Measurements from ENCODE around the gene TNFAIP2. TPM values are rescaled to one million over a fixed set of nuclear protein-coding genes. Genes with fewer than 3 reads are reported as not detected.

Gene TNFAIP2
- total RNA-seq, 1 experiment from 2014 or later = 8.1 TPM

- H3K9me3 Mint-ChIP-seq (ENCODE audit: unreplicated experiment) = no peaks in the 10 kb centered on the region
- H3K9me3 ChIP-seq = peaks cover 31% of the 10 kb centered on the region
- DNase-seq = no peak
- intact Hi-C loops (cut with micrococcal nuclease; ENCODE audit: unreplicated experiment) = no loop called here
- no TSS peak for BruUV-seq (replicated peaks)
- H3K27ac Mint-ChIP-seq (ENCODE audit: unreplicated experiment) = no peak overlapping the region
- POLR2A ChIA-PET = no interaction called here
- H3K27me3 Mint-ChIP-seq (ENCODE audit: insufficient read depth, unreplicated experiment) = no peaks in the 10 kb centered on the region
- no peaks in the 10 kb centered on the region for H3K27me3 ChIP-seq (replicated peaks; ENCODE audit: control insufficient read depth, insufficient read depth, low read length)
- H3K36me3 Mint-ChIP-seq (ENCODE audit: insufficient read depth, unreplicated experiment) = peaks cover 11% of the 10 kb centered on the region
- no peak for TF ChIP-seq CTCF (IDR thresholded peaks at IDR 0.05; ENCODE audit: insufficient read depth in 1 of 2, low read depth in 1 of 2, low read length in 1 of 2, severe bottlenecking in 1 of 2, unreplicated experiment in 1 of 2)
- H3K4me3 Mint-ChIP-seq (ENCODE audit: unreplicated experiment) = no peak overlapping the region
- H3K36me3 ChIP-seq (ENCODE audit: control insufficient read depth, insufficient read depth, low read length) = no peaks in the 10 kb centered on the region
- CTCF ChIA-PET = no interaction called here
- H3K4me1 ChIP-seq = peaks cover 14% of the 10 kb centered on the region
- H3K4me3 ChIP-seq (ENCODE audit: low read depth, low read length) = no peak overlapping the region
- H3K4me1 Mint-ChIP-seq (ENCODE audit: low read depth, unreplicated experiment) = peaks cover 3% of the 10 kb centered on the region
Measured at GRCh38 chr14:103163199-103163598, 39.9 kb downstream of the TNFAIP2 start.

- intact Hi-C loops (cut with micrococcal nuclease; ENCODE audit: unreplicated experiment) = no loop called here
- Histone ChIP-seq H3K27me3 (replicated peaks; ENCODE audit: control insufficient read depth, insufficient read depth, low read length) (no peaks in the 10 kb centered on the region), H3K4me3 (ENCODE audit: low read depth, low read length) (no peak overlapping the region), H3K4me1 (peaks cover 8% of the 10 kb centered on the region), H3K9me3 (peaks cover 39% of the 10 kb centered on the region), H3K36me3 (ENCODE audit: control insufficient read depth, insufficient read depth, low read length) (no peaks in the 10 kb centered on the region)
- CTCF ChIA-PET = no interaction called here
- H3K4me1 Mint-ChIP-seq (ENCODE audit: low read depth, unreplicated experiment) = no peaks in the 10 kb centered on the region
- BruUV-seq (replicated peaks) = no TSS peak
- peaks cover 5% of the 10 kb centered on the region for H3K36me3 Mint-ChIP-seq (ENCODE audit: insufficient read depth, unreplicated experiment)
- no peak overlapping the region for H3K27ac Mint-ChIP-seq (ENCODE audit: unreplicated experiment)
- H3K4me3 Mint-ChIP-seq (ENCODE audit: unreplicated experiment) = no peak overlapping the region
- no peaks in the 10 kb centered on the region for H3K9me3 Mint-ChIP-seq (ENCODE audit: unreplicated experiment)
- no peaks in the 10 kb centered on the region for H3K27me3 Mint-ChIP-seq (ENCODE audit: insufficient read depth, unreplicated experiment)
- POLR2A ChIA-PET = no interaction called here
- TF ChIP-seq CTCF (IDR thresholded peaks at IDR 0.05; ENCODE audit: insufficient read depth in 1 of 2, low read depth in 1 of 2, low read length in 1 of 2, severe bottlenecking in 1 of 2, unreplicated experiment in 1 of 2) = no peak
- DNase-seq = no peak
Measured at GRCh38 chr14:103164006-103164405, 40.7 kb downstream of the TNFAIP2 start.

GRCh38 chr14:103164779-103165178 is 41.5 kb downstream of the TNFAIP2 start:
- Mint-ChIP-seq H3K27me3 (ENCODE audit: insufficient read depth, unreplicated experiment) (no peaks in the 10 kb centered on the region), H3K9me3 (ENCODE audit: unreplicated experiment) (peaks cover under 1% of the 10 kb centered on the region), H3K4me1 (ENCODE audit: low read depth, unreplicated experiment) (no peaks in the 10 kb centered on the region), H3K4me3 (ENCODE audit: unreplicated experiment) (no peak overlapping the region), H3K27ac (ENCODE audit: unreplicated experiment) (no peak overlapping the region), H3K36me3 (ENCODE audit: insufficient read depth, unreplicated experiment) (no peaks in the 10 kb centered on the region)
- ChIA-PET POLR2A (no interaction called here), CTCF (interaction anchor here (0.6 kb wide), 1 partner anchor 24 kb away, joined by 3 read pairs; no protein-coding TSS in a partner anchor)
- Histone ChIP-seq H3K4me1 (peaks cover under 1% of the 10 kb centered on the region; the same call in 1 of the 2 replicates), H3K27me3 (replicated peaks; ENCODE audit: control insufficient read depth, insufficient read depth, low read length) (no peaks in the 10 kb centered on the region), H3K4me3 (ENCODE audit: low read depth, low read length) (no peak overlapping the region), H3K36me3 (ENCODE audit: control insufficient read depth, insufficient read depth, low read length) (no peaks in the 10 kb centered on the region), H3K9me3 (peaks cover 34% of the 10 kb centered on the region)
- intact Hi-C loops (cut with micrococcal nuclease; ENCODE audit: unreplicated experiment) = no loop called here
- no TSS peak for BruUV-seq (replicated peaks)
- no peak for TF ChIP-seq CTCF (IDR thresholded peaks at IDR 0.05; ENCODE audit: insufficient read depth in 1 of 2, low read depth in 1 of 2, low read length in 1 of 2, severe bottlenecking in 1 of 2, unreplicated experiment in 1 of 2)
- no peak for DNase-seq

All from Caco-2 (cell line).